Brain microvascular endothelial cell (primary cell): Measurements from ENCODE around the gene DNAJC22.
A peak's percentile ranks its signal among the peaks of the same experiment; 100 is the strongest.

Experiments
- DNase-seq: peaks from one replicate; pipeline ENCODE4 v3.0.0-alpha.2; 2020
- H3K27ac ChIP-seq: fragments of 250-450 bp; sonication (Bioruptor Pico); 2 replicates; pipeline ENCODE4 v1.5.1; 2020; ENCODE audit warnings: mild to moderate bottlenecking, moderate library complexity
- H3K27me3 ChIP-seq: fragments of 250-450 bp; sonication (Bioruptor Pico); replicated peaks from 2 replicates; pipeline ENCODE4 v1.5.1; 2020; ENCODE audit warnings: mild to moderate bottlenecking
- H3K36me3 ChIP-seq: fragments of 250-450 bp; sonication (Bioruptor Pico); replicated peaks from 2 replicates; pipeline ENCODE4 v1.5.1; 2020; ENCODE audit warnings: mild to moderate bottlenecking
- H3K4me3 ChIP-seq: 2 replicates; pipeline ENCODE4 v1.5.1; 2011; ENCODE audit warnings: low read depth, mild to moderate bottlenecking, control low read depth, low read length, moderate library complexity
- in situ Hi-C: cut with HindIII; loops from 2 replicates; pipeline ENCODE4 v1.10.0; 2017; ENCODE audit warnings: low sequenced_read_pairs, low pct_ligation_motif_present
- TF ChIP-seq, protein P1 (sequence below): IDR thresholded peaks from 2 replicates; pipeline ENCODE4 v1.5.1; 2011; ENCODE audit warnings: low read depth, mild to moderate bottlenecking, moderate library complexity, low read length, control low read depth, inconsistent platforms; ENCODE audit errors: missing control alignments

Gene DNAJC22

DNA sequence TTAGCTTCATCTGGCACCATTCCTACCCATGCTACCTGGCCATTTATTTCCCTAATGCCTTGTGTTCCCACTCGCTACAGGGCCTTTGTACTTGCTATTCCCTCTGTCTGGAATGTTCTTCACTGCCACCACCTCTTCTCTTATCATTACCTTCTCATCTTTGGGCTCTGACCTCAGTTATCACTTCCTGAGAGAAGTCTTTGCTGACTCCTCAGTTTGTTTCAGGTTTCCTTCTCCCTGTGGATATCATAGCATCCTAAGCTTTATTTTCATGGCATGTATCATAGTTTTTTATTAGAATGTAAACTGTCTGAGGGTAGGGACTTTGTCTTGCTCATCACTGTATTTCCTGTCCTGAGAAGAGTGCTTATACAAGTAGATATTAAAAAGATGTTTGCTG is 50.3 kb downstream of the DNAJC22 start:
- no peaks in the 10 kb centered on the region for H3K27me3 ChIP-seq
- no peak overlapping the region for H3K27ac ChIP-seq
- in situ Hi-C loops: no loop called here
- TF ChIP-seq, protein P1, sequence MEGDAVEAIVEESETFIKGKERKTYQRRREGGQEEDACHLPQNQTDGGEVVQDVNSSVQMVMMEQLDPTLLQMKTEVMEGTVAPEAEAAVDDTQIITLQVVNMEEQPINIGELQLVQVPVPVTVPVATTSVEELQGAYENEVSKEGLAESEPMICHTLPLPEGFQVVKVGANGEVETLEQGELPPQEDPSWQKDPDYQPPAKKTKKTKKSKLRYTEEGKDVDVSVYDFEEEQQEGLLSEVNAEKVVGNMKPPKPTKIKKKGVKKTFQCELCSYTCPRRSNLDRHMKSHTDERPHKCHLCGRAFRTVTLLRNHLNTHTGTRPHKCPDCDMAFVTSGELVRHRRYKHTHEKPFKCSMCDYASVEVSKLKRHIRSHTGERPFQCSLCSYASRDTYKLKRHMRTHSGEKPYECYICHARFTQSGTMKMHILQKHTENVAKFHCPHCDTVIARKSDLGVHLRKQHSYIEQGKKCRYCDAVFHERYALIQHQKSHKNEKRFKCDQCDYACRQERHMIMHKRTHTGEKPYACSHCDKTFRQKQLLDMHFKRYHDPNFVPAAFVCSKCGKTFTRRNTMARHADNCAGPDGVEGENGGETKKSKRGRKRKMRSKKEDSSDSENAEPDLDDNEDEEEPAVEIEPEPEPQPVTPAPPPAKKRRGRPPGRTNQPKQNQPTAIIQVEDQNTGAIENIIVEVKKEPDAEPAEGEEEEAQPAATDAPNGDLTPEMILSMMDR: no peak
- H3K4me3 ChIP-seq: no peak overlapping the region
- DNase-seq: no peak
- H3K36me3 ChIP-seq: no peaks in the 10 kb centered on the region

GRCh38 chr12:49400304-49400703 is 53.6 kb downstream of the DNAJC22 start:
- TF ChIP-seq, protein P1: no peak
- peak; percentile 6 for DNase-seq
- no peaks in the 10 kb centered on the region for H3K27me3 ChIP-seq
- in situ Hi-C loops: no loop called here
- H3K36me3 ChIP-seq: no peaks in the 10 kb centered on the region
- H3K27ac ChIP-seq: no peak overlapping the region
- no peak overlapping the region for H3K4me3 ChIP-seq
